GM18870 (cell line): ENCODE measurements around the gene GAS2.
"Not testable (repeated sequence)": the region's sequence is repeated elsewhere in the genome, so short reads cannot be mapped to it uniquely, and the experiment has no call there.

Experiments used
- ATAC-seq: cut with Tn5 transposase; IDR thresholded peaks from one replicate; pipeline ENCODE4 v1.9.1; 2021; ENCODE audit warnings: moderate library complexity; ENCODE audit not compliant: unreplicated experiment

Gene GAS2

DNA sequence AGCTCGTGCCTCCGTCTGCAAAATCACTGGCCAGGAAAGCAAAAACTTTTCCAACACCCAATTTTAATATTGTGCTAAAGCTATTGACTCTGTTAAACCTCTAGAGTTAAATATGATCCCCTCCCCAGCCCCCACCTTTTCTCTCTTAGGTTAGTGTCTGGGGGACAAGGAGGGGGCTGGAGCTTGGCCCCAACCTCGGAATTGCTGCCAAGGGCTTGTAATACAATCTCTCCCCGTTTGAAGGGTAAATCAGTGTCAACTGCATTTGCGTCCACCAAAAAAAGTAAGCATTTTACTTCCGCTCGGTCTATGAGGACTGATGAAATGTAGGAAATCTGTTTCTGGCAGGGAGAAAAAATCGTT, at the start of gene GAS2:
TSS of gene GAS2 (plus strand) at position 287 of the 363 bp plus-strand sequence. CDS start 8,259 bp downstream, outside the sequence.
- ATAC-seq, result no peak

DNA sequence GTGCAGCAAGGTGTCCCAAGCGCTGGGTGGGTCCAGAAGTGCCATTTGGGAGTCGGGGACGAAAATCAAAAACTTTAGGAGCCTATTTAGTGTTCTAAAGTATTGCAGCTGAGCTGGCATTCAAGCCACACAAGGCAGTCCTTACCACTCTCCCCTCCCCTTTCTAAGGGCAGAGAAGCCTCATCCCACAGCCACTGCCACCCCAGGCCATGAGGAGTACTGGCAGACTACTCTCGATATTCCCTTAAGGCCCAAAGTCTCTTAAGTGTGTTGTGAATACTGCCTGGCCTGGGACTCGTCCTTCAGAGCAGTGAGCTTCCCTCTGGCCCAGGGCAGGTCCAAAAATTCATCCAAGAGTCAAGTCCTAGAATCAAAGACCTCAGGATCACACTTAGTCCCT, 48.5 kb upstream of the GAS2 start:
- no peak for ATAC-seq

DNA sequence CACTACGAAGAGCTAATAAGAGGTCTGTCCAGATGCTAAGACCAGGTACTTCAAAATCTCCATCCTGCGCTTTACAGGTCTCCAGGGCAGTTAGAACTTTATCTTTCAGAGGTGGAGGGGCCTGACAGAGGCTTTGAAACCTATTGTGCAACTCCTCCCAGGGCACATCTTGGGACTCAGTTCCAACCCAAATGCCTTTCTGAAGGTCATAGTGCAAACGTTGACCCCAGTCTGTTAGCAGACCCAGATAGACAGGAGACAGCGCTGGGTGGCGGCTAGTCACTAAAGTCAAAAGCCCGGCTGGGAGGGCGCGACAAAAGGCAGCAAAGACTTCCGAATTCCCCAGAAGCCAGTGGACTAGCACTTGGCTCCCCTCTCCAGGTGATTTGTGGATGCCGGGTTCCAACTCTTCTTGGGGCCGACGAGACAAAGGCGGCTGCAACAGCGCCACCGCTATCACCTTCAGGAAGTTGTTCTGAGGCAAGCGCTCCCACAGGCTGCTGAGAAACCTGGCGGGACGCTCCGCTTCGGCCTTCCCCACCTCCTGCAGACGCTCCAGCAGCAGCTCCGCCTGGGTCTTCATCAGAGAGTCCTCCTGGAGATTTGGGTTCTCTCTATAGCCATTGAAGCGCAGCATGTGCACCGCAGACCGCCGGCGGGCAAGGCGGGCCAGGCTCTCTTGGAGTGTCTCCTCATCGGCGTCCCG, 41.5 kb upstream of the GAS2 start:
- ATAC-seq, result peak; percentile 31

DNA sequence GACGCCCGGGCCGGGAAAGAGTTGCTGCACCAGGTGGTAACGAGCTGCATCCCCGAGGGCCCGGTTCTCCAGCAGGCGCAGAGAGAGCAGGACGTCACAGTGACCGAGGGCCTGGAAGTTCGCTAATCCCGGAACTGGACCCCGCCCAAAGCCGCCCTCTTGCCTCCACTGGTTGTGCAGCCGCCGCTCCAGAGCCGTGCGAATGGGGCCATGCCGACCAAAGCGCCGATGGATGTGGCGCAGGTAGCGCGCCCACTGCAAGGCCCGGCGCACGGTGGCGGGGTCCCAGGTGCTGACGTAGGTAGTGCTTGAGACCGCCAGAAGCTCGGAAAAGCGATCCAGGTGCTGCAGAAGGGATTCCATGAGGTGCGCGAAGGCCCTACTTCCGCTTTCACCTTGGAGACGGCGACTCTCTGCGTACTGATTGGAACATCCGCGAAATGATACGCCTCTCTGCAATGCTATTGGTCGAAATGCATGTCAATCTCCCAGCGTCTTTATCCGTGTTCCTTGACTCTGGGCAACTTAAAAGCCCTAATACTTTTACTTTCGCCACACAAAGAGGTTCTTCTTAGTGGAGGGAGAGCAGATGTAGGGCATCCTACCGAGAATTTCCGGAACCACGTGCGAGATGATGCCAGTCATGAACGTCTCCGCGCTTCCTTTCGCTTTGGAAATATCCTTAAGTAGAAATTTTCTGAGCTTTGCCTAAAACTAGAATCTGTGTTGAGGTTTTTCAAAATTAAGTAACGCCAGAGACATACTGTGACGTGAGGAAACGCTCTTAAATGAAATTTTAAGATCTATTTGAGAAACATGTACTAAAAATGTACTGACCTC, 40.7 kb upstream of the GAS2 start, which contains the start of gene FANCF:
TSS of gene FANCF (minus strand) at position 376 of the 840 bp plus-strand sequence. CDS start at position 363, 13 bp downstream.
- peak; percentile 98 for ATAC-seq

DNA sequence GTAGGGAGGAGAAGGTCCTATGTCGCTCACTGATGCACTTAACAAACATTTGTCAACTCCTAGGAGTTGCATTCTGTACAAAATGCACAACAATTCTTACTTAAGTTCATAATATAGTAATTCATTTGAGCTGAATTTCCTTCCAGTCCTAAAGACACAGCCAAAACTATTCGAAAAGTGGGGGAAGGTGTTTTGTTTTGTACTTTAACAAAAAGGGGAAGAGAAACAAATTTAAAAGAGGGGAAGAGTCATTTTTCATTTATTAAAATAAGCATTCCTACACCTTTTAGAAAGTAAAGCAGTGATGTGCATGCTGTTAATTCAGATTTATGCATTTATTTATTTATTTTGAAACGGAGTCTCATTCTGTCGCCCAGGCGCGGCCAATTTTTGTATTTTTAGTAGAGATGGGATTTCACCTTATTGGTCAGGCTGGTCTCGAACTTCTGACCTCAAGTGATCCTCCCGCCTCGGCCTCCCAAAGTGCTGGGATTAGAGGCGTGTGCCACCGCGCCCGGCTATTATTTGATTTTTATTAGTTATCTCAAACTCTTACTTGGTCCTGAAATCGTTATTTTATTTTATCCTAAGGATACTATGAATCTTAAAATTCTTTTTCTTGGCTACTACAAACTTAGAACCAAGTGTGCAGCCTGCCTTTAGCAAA, 39.7 kb upstream of the GAS2 start:
- no peak for ATAC-seq

DNA sequence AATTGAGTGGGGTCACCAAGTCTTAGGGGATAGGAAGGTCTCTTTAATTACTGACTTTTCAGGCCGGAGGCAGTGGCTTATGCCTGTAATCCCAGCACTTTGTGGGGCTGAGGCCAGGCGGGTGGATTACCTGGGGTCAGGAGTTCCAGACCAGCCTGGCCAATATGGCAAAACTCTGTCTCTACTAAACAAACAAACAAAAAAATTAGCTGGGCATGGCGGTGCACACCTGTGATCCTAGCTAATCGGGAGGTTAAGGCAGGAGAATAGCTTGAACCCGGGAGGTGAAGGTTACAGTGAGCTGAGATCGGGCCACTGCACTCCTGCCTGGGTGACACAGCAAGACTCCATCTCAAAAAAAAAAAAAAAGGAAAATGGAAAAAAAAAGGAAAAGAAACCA, 39.0 kb upstream of the GAS2 start:
- ATAC-seq, result no peak

DNA sequence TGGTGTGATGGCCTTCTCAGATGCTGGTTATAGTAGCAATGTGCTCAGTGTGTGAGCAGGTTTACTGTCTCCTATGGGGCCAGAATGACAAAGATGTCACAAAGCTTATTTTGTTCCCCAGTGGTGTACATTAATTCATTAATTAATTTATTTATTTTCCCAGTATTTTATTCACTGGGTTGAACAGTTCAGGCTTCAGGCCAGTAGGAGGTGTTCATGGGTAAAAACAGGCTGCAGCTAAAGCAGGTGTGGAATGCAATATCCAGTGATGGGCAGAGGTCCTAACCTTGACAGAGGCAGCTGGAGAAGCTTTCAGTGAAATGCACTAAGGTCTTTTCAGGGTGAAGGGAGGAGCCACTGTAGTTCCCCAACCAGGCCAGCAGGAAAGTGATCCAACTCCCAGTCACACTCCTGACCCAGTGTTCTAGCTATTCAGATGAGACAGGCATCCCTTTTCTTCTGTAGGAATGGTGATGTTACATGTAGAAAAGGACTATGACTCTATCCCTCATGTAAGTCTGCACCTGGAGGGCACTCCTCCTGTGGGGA, 33.0 kb upstream of the GAS2 start:
- no peak for ATAC-seq

DNA sequence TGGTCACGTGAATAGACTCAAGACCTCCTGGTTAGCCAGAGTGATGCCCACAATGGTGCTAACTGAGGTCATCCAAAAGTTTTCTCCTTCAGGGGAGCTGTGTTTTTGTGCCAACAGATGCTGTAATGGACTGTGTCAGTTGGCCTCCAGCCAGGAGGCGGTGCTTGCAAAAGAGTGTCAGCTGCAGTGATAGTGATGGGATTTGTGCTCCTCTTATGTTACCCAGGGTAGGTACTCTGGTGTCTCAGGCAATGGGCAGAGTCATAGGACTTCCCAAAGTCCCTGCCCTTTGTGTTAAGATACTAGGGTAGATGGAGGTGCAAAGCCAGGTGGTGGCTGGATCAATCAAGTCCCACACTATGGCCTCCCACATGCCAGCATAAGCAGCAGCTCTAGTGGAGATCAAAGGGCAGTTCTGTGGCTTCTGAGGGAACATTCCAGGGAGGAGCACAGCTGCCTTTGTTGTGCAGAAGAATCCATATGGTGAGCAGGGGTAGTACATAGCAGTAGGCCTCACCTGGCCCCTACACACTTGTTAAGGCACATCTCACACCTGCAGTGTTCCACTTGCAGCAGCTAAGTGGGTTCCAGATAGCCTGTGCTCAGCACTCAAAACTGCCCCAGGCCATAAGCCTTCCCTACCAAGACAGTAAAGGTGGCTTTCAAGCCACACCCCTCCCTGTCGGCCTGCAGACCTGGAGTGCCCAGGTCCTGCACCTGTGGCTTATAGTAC, 31.3 kb upstream of the GAS2 start:
- no peak for ATAC-seq

DNA sequence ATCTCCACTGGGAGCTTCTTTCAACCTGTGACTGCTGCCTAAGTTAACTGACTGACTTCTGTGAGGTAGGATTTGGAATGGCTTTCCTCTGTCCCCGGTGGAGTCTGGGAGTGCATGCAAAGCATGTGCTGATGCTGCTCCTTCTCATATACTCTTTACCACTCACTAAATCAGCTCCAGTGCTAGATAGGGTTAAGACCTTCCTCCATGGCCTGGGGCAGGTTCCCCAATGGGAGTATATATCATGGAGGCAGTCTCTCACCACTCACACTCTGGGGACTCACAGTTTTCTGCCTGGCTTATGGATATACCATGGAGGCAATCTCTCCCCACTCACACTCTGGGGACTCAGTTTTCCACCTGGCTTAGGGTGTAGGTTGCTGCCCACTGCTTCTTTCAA, 30.7 kb upstream of the GAS2 start:
- no peak for ATAC-seq

DNA sequence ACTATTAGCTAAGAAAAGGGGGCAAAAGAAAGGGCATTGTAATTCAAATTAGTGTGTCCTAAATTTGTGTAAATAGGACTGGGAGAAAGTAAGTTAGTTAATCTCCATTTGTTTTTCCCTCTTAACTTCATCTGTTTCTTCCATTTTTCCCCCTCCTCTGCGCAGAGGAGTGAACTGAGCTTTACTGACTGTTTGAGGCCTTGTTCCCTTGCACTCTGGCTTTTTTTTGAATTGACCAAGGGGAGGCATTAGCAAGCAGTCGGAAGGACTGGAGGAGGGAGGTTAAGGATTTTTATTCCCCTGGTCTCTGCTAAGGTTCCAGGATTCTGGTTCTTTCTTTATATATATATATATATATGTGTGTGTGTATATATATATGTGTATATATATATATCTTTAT, 25.5 kb upstream of the GAS2 start:
- no peak for ATAC-seq

DNA sequence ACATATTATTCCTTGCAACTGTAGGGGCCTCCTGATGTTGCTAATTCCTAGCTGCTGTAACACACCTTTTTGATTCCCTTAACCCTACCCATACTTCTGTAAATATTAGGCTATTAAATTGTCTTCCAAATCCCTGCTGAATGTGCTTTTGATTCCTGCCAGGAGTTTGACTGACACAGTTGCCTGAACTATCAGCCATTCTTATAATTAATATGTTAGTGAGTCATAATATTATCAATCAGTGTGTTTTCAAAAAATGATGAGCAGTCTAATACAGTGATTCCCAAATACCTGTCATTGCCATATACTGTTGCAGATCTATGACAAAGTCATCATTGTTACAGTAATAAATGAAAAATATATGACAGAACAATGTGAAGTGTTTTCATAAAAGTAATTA, 24.9 kb upstream of the GAS2 start:
- no peak for ATAC-seq

DNA sequence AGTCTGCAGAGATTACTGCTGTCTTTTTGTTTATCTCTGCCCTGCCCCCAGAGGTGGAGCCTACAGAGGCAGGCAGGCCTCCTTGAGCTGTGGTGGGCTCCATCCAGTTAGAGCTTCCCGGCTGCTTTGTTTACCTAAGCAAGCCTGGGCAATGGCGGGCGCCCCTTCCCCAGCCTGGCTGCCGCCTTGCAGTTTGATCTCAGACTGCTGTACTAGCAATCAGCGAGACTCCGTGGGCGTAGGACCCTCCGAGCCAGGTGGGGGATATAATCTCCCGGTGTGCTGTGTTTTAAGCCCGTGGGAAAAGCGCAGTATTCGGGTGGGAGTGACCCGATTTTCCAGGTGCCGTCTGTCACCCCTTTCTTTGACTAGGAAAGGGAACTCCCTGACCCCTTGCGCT, 14.1 kb upstream of the GAS2 start:
- not testable (repeated sequence) for ATAC-seq

DNA sequence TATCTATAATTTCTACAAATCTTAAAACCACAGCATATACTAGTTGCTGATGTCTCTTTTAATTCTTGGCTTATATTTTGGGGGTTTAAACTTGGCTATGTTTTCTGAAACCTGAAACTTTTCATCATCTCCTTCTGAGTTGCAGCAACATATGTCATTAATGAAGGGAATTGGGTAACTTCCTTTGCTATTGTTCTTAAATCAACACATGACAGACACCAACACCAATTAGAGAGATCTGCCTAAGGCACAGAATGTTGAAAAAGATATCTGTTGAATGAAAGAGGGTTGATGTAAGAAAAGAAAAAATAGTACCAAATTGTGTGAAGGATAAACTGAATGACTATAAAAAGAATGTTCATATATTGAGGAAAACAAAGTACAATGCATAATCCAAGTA, 10.3 kb upstream of the GAS2 start:
- no peak for ATAC-seq

DNA sequence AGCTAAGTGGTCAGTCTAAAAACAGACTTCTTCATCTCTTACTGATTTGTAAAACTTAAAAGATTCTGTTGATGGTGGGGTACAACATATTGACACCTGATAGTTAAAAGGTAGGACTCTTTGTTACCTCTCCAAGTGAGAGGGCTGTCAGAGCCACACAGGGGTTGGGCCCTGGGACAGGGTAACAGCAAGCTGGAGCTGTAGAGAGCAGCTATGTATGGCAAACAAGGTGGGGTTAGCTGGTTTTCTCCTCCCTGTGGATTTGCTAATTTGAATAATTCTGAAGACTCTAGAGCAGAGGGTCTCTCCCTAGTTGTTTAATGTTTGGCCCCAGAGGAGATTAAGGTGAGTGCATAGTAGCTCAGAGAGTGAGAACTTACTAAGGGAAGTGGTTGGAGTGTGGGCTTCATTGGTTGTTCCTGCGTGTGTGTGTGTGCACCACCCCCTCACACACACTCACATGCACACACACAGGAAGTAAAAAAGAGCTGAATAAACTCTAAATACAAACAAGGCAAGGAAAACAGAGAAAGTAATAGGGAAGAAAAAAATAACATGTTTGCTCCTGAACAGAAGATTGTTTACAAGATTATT, 9.2 kb upstream of the GAS2 start:
- peak; percentile 93 for ATAC-seq

DNA sequence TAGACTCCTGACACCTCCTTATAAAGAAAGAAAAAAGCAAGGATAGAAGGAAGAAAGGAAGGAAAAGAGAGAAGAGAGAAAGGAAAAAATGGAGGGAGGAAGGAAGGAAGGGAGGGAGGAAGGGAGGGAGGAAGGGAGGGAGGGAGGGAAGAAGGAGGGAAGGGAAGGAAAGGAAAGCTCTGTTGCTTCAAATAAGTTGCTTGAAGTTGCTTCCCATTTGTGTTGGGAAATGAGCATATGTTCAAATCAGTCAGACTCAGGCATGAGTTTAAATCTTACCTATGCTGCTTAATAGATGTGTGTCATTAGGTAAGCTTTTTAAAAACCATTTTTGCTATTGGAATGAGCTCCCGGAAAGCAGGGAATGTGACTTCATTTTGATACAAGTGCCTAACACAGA, 6.6 kb upstream of the GAS2 start:
- no peak for ATAC-seq

DNA sequence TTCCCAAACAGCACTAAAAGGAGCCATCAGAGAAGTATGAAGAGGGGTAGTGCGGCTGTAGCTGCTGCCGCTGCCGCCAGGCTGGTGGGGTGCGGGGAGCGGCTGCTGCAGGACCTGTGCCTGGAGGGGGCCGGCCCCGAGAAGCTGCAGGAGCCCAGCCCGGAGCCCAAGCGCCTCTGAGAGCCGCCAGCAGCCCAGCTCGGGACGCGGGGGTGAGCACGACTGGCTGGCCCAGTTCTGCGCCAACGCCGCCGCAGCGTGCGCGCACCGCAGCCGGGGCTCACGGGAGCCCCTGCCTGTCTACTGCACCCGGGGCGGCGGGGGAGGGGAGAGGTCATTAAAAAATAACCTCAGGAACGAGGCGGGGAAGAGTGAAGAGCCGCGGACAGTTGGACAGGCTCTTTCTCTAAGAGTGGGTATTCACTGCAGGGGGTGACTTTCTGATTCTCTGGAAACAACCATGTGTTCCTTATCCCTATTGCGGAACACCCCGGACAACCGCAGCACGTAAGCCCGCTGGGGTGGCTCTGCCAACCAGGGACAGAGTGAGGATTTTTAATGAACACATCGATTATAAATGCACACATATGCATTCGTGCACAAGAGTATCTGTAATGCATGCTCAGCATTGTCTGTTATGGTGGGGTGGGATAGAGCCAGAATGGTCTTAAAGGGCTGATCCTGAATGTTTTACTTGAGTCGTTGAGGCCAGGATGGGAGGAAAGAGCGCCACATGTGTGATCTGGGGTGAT, 453 bp downstream of the GAS2 start:
- no peak for ATAC-seq

DNA sequence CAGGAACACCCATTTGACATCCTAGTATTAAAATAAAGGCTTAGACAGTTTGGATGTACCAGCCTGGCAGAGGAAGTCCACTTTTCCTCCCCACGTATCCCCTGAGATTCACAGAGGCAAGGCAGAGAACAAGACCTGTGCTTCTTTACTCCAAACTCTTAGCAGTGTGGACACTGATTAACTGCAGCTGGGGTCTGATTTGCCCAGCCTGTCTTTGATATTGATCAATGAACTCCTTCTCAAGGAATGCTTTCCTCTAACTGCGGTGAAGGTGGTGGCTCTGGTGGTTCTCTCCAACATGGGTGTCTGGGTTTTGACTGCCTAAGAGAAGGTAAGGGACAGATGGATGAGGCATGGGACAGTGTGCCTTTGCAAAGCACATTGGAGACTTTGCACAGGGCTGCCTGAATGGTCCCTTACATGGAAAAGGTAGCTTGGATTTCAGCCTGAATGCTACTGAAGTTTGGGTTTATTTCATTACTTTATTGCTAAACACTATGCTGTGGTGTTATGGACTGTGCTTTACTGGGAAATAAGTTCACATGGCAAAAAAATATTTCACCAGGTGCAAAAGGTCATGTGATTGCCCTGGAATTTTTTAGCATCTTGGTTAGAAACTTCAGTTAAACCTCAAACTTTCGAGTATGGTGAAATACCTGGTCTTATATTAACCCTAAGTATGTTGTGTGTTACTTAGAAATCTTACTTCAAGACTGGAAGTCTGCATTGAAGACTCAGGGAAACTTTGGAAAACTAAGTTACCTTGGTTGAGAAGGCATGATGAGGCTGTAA, 1.8 kb downstream of the GAS2 start:
- no peak for ATAC-seq

DNA sequence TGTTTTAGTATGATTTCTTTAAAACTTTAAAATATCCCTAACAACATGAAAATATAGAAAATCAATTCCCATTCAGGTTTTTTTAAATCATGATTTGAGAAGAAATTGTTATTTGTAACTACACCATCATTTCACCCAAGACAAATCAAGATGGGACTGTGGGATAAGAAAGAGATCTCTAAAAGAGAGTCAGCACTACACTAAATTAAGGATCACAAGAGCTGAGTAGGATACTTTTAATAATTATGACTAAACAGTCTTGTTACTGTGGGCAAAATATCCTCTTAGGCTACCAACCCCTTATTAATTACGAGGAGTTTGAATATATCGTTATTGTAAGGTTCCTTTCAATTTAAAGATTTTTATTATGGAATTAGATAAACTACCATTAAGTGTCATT, 3.0 kb downstream of the GAS2 start:
- ATAC-seq, result no peak

DNA sequence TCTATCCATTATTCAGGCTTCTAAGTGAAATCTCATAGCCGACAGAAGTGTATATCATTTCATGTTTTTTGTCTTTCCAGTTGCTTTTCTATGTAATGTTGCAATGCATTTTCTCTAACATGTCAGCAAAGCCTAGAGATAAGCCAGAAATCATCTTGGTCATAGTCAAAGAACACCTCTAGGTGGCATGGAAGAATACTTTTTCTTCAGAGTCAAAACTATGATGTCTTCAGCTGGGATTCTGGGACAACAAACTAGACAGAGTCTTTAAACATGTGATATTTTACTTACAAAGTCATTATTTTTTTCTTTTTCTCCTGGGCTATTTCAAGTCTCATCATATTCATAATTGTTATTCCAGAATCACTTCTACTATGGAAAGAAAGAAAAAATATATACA, 4.4 kb downstream of the GAS2 start:
- peak; percentile 45 for ATAC-seq
